Glomerular endothelial cell (primary cell): Measurements from ENCODE around the gene TRERF1. TPM values are rescaled to one million over a fixed set of nuclear protein-coding genes. Genes with fewer than 3 reads are reported as not detected.
"Not testable (repeated sequence)": the region's sequence is repeated elsewhere in the genome, so short reads cannot be mapped to it uniquely, and the experiment has no call there.

Experiments used
- DNase-seq: peaks from one replicate; pipeline ENCODE4 v3.0.0-alpha.2; 2011; ENCODE audit warnings: low read depth, low spot score; ENCODE audit errors: extremely low read depth
- total RNA-seq: library from RNA; depleted of rRNA; stranded (reverse); fragments of >200 nt; gene quantifications from 2 replicates; pipeline ENCODE4 v1.2.3, GENCODE V29; 2015

TRERF1 gene
- total RNA-seq, result 1.2 and 2.5 TPM in 2 replicates

DNA sequence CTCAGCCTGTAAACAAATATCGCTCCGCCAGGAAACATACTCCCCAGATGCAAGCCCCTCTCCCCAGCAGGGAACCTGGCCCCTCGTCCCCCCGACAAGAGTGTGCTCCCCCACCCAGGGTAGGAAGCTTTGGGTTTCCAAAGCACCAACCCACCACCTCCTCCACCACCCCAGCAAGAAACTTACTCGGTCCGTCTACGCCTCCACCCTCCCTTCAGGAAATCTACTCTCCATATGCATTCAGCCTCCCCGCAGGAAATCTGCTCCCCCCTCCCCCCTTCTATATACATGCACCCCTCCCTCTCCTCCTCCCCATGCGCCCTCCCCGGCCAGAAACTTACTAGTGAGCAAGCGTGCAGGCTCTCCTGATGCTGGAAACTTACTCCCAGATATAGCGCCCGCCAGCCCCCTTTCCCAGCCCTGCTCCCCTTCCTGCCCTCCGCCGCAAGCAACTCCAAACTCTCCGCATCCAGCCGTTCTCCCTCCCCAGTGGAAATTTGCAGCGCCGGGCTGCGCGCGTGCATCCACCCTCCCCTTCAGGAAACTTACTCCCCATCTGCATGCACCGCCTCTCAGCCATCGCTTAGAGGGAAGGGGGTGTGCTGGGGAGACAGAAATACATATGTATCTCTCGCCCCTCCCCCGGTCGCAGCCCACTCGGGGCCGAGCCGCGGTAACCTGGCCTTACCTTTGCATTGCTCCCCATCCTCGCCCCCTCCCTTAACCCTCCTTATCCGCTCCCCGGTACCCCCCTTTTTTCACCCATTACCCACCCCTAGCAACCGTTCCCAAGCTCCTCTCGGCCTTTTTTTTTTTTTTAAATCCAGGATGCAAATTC, at the start of gene TRERF1:
Gene TRERF1, minus strand, starts transcription at position 594 of the 838 bp plus-strand sequence. CDS start 182,336 bp downstream, outside the sequence.
- DNase-seq, result no peak

DNA sequence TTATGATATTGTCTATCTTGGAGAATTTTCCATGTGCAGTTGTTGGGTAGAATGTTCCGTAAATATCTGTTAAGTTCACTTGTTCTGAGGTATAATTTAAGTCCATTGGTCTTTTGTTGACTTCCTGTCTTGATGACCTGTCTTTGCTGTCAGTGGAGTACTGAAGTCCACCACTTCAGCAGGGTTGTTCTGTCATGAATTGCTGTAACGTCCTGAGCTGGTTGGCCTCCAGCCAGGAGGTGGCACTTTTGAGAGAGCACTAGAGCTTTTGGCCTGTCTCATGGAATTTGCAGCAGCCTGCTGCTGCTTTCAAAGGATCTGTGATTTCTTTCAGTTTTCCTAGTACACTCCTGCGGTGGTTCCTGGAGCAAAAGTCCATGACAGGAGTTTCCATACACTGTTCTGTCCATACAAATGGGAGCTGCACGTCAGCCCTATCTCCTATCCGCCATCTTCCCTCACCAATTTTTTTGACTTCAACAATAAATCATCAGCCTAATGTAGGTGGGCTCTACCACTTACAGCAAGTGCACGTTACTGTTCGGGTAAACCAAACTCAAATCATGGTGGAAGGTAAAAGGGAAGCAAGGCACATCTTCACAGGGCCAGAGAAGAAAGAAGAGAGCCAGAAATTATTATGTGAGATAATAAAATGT, 46.9 kb upstream of the TRERF1 start:
- DNase-seq, result no peak

- no peak for DNase-seq
Measured at GRCh38 chr6:42493914-42494539, 42.3 kb upstream of the TRERF1 start.

DNA sequence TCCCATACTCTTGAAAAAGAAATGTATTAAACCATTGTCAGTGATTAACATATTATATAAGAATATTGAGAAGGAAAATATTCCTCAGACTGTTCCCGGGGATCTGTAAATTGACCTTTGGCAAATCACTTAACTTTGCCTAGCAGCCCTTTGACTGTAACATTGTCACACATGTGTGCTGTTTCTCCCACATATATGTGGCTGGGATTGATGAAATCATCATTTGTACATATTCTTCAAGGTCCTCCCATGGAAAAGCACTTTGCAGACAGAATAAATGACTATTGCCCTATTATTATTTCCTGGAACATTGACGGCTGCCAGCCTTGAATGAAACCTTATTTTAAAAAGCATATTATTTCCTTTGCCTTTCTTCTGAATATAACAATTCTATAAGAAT, 36.4 kb upstream of the TRERF1 start:
- DNase-seq, result no peak

DNA sequence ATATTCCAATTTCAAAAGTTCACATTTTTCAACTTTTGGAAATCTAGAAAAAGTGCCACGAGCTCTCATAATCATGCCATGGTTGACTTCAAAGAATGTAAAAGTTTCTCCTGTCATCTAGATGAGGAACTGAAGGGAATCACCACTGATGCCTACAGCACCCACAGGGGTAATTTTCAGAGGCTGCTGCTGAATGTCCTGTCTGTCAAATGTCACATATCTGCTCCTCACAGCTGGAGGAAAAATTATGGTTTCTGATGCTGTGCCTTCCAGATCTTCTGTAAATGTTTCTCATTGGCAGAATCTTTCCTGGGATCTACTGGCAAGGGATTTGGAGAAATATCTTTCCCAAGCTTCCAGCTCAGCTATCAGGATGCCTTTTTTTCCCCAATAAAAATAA, 32.5 kb upstream of the TRERF1 start:
- no peak for DNase-seq

GRCh38 chr6:42482174-42482573, 30.4 kb upstream of the TRERF1 start:
- DNase-seq, result no peak

- no peak for DNase-seq
Measured at GRCh38 chr6:42471714-42472113, 20.0 kb upstream of the TRERF1 start.

DNA sequence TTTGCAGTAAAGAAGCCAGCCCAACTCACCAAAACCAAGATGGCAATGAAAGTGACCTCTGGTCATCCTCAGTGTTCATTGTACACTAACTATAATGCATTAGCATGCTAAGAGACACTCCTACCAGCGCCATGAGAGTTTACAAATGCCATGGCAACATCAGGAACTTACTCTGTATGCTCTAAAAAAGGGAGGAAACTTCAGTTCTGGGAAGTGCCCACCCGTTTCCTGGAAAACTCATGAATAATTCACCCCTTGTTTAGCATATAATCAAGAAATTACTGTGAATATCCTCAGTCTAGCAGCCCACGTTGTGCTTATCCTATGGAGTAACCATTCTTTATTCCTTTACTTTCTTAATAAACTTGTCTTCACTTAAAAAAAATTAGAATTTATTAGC, 19.4 kb upstream of the TRERF1 start:
- DNase-seq, result no peak

DNA sequence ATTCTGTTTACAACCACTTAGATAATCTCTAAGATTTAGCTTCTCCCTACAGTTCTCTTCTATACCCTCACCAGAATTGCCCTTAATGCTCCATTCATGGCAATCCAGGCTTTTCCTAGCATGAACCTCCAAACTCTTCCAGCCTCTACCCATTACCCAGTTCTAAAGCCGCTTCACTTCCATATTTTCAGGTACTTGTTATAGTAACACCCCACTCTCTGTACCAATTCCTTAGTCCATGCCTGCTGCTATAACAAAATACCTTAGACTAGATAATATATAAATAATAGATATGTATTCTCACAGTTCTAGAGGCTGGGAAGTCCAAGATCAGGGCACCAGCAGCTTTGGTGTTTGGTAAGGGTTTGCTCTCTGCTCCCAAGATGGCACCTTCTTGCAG, 16.5 kb upstream of the TRERF1 start:
- DNase-seq, result no peak

GRCh38 chr6:42467651-42468050, 15.9 kb upstream of the TRERF1 start:
- DNase-seq, result no peak

- not testable (repeated sequence) for DNase-seq
Measured at GRCh38 chr6:42466470-42466869, 14.7 kb upstream of the TRERF1 start.

DNA sequence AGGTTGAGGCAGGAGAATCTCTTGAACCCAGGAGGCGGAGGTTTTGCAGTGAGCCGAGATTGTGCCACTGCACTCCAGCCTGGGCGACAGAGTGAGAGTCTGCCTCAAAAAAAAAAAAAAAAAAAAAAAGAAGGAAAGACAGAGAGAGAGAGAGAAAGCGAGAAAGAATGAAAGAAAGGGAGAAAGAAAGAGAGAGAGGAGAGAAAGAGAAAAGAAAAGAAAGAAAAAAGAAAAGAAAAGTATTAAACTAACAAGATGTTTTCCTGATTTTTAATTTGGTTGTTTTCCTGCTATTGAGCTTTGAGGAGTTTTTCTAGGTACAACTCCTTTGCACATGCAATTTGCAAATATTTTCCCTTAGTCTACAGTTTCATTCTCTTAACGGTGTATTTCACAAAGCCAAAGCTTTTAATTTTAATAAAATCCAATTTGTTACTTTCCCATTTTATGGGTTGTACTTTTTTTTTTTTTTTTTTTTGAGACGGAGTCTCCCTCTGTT, 10.8 kb upstream of the TRERF1 start:
- no peak for DNase-seq

- no peak for DNase-seq
Measured at GRCh38 chr6:42460883-42461282, 9.2 kb upstream of the TRERF1 start.

DNA sequence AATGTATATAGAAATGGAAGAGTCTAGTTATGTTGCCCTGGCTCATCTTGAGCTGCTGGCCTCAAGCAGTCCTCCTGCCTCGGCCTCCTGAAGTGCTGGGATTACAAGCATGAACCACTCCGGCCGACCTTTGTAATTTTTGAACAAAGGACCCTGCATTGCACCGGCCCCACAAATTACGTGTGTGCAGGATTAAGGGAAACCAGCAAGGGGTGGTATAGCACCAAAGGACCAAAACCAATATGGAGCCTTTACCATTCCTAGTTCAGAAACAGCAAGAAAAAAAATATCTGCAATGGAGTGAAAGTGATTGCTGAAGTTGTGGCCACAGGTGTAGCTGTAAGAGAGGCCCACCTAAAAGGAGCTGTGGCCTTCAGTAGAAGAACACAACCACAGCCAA, 8.2 kb upstream of the TRERF1 start:
- DNase-seq, result no peak

DNA sequence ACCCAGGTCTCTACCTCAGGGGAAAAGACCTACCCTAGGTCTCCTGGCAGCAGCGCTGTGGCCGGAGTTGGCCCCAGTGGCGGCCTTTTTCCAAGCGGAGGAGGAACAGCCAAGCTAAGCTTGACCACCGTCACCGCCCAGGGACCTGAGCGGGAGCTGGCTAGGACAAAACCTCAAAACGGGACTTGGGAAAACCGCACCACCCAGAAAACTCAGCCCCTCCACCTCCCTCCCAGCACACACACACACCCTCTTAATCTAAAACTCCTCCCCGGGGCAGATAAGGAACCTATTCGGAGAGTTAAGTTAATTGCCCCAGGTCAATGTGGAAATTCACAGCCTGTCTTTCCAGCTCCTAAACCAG, 2.7 kb upstream of the TRERF1 start:
- no peak for DNase-seq

DNA sequence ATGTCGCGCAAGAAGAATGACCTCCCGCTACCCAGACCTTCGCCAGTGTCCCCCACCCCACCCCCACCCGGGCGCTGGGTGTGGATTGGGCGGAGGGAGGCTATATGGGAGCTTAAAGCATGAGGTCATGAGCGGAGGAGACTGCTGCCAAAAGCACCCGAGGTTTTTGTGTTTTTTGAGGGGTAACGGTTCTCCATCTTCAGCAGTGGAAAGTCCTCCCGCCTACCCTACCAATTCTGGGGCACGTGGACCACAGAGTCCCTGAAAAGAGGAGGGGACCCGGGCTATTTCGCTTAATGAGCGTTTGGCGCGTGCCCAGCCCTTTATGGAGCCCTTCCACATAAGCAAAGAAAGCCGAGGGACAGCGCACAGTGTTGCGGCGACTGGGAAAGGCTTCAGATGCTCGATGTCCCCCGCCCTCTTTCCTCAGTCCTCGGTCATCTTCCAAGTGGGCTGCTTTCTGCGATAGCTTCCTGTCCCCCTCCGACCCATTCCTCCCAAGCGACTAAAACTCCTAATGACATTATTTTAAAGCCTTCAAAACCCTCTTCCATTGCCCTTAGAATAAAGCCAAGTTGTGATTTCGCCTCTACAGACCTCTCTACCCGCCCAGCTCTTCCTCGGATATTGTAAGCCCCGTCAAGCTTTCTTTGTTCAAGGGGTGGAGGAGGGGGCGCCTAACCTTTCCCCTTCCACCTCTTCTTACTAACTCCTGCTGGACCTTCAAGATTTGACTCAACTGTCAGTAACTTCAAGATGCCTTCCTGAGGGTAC, 2.1 kb upstream of the TRERF1 start:
- DNase-seq, result no peak

DNA sequence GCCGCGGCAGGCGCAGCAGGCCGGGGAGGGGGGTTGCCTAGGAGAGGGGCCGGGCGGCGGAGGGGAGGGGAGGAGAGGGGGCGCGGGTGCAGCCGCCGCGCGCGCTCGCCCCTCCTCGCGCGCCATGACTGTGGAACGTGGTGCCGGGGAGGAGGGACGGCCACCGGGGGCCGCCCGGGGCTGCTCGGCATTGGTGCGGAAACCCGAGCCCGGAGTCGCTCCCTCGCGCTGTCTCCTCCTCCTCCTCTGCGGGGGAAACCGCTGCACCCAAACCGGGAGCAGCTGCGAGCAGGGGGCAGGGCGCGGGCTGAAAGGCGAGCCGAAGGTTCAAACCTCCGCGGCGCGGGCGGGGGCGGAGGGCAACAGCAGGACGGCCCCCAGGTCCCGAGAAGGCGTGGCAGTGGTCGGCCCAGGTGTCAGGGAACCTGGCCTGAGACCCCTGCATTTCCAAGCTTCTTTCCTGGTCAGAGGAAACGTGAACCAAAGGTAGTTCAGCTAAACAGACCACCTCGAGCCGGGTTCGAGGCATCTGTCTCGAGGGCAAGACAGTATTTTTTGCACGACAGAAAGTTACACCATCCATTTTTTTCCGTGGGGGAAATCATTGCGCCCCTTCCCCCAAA, 1.4 kb upstream of the TRERF1 start:
- DNase-seq, result no peak

DNA sequence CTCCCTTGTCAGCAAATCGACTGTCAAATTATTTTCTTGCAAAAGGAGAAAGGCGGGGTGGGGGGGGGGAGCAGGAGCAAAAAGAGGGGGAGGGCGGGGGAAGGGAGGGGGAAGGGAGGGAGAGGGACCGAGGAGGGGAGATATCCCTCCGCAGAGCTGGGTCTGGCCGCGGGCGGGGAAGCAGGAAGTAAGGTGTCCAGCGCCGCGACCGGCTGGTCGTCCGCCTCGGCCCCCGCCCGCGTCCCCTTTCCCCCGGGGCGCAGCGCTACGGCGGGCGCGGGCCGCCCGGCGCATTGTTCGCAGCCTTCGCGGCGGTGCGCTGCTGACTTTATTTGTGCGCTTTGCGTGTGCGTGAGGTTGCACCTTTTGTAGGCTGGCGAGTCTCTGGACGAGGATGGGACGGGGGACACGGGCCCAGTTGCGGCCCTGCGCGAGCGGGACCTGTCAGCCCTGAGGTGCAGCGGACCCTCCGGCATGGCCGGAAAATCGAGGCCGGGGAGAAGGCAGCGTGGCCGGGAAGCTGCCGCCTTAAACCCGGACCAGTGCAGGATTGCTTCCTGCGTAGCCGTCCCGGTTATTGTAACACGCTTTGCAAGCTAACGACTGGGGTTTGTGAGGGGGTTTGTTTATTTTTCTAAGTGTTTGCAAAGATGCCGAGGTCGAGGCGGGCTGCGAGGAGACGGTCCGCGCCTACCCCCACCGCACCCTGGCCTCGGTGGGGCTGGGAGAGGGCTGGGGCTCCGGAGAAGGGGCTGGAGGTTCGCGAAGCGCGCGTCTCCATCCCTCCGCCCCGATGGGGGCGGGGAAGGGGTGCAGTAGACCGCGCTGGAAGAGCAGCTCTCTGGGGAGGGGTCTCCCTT, 675 bp upstream of the TRERF1 start:
- no peak for DNase-seq

- no peak for DNase-seq
Measured at GRCh38 chr6:42450477-42451332, 1.0 kb downstream of the TRERF1 start.
